SK-N-MC (cell line): ENCODE data around the gene DSC2.

Experiments used
- DNase-seq: peaks from one replicate; pipeline ENCODE4 v3.0.0-alpha.2; 2011; ENCODE audit warnings: low read depth, low spot score
- H3K27ac ChIP-seq: fragments of 200-600 bp; sonication (generic); 2 replicates; pipeline ENCODE4 v1.5.1; 2016; ENCODE audit warnings: mixed run types
- H3K36me3 ChIP-seq: fragments of 200-600 bp; sonication (generic); 2 replicates; pipeline ENCODE4 v1.6.1; 2017; ENCODE audit warnings: antibody characterized with exemption, low read length, mixed read lengths; ENCODE audit not compliant: insufficient read depth
- H3K4me3 ChIP-seq: fragments of 200-600 bp; sonication (generic); 2 replicates; pipeline ENCODE4 v1.5.1; 2016
- H3K9ac ChIP-seq: fragments of 200-600 bp; sonication (generic); 2 replicates; pipeline ENCODE4 v1.8.0; 2017; ENCODE audit warnings: mixed run types, mixed read lengths; ENCODE audit not compliant: insufficient read length
- H3K9me3 ChIP-seq: fragments of 200-600 bp; sonication (generic); 2 replicates; pipeline ENCODE4 v1.6.1; 2017; ENCODE audit warnings: low read depth, mild to moderate bottlenecking, antibody characterized with exemption, low read length, moderate library complexity, mixed read lengths
- EZH2 ChIP-seq: fragments of 200-600 bp; sonication (generic); IDR thresholded peaks from one replicate; pipeline ENCODE4 v1.6.1; 2017; ENCODE audit warnings: antibody characterized with exemption
- FOXP2 ChIP-seq: optimal IDR thresholded peaks from 2 replicates; pipeline ENCODE3; 2011; ENCODE audit warnings: mild to moderate bottlenecking, moderate library complexity; ENCODE audit not compliant: insufficient read depth; ENCODE audit errors: extremely low read length, control extremely low read depth
- POLR2AphosphoS5 ChIP-seq: IDR thresholded peaks from 2 replicates; pipeline ENCODE4 v1.6.1; 2012; ENCODE audit warnings: mild to moderate bottlenecking, low read depth, low read length, borderline replicate concordance

Gene DSC2

DNA sequence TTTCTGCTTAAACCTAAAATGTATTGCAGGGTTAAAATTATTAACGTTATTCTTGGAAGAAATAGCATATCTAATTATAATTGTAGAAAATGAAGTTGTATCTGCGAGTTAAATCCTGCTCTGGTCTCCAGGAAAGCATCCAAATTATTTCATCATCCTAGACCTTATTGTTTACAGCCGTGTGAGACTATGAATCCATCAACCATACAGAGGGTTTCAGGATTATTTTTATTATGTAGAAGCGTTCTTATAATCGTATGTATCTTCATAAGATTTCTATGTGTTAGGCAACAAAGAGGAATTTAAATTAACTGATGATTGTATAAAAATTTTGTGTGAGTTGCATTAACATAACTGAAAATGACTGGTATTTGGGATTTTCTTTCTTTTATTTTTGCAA is 45.2 kb downstream of the DSC2 start:
- no peak for TF ChIP-seq EZH2
- TF ChIP-seq POLR2AphosphoS5 = no peak
- no peak for TF ChIP-seq FOXP2
- no peak overlapping the region for H3K9ac ChIP-seq

DNA sequence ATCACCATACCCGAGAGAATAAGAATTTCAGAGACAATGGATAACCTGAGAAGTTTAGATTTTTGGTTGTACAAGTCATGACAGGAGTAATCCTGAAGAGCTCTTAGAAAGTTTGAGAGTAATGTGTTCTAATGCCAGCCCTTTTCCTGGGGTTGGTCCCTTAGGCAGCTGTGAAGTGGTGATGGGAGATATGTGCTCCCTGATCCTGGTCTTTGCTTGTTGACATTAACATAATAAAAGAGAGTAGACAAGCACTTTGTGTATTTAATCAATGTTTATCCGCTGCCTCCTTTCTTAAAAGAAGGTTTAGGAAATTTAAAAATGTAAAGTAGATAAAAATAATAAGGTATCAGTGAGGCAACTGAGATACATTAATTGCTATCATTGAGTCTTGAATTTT is 45.9 kb downstream of the DSC2 start:
- DNase-seq = no peak
- no peak for TF ChIP-seq EZH2
- no peak for TF ChIP-seq FOXP2
- no peak for TF ChIP-seq POLR2AphosphoS5
- Histone ChIP-seq H3K4me3 (no peak overlapping the region), H3K9me3 (no peaks in the 10 kb centered on the region), H3K36me3 (no peaks in the 10 kb centered on the region), H3K27ac (no peak overlapping the region), H3K9ac (no peak overlapping the region)

More for the DNA sequence above, 45.2 kb downstream of the DSC2 start:
- Histone ChIP-seq H3K9me3 (no peaks in the 10 kb centered on the region), H3K4me3 (no peak overlapping the region), H3K36me3 (no peaks in the 10 kb centered on the region), H3K27ac (no peak overlapping the region)
- DNase-seq = no peak

DNA sequence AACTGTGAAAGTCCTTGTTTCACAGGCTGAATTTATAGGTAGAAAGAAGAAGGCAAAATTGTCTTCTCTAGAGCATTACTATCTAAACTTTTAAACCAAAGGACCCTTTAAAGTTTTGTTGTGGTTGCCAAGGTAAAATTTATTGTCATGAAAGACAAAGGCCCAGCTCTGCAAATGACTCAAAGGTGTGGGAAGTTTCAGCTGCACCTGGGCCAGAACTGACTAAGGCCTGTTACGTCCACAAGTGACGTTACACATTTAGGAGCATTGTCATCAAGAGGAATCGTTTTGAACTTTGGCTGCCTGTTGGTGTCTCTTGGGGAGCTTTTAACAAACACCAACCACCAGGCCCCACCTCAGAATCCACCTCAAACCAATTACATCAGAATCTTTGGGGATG is 51.6 kb downstream of the DSC2 start:
- TF ChIP-seq EZH2 (no peak), FOXP2 (no peak)
- H3K27ac ChIP-seq = no peak overlapping the region
- H3K36me3 ChIP-seq = no peaks in the 10 kb centered on the region
- no peak overlapping the region for H3K4me3 ChIP-seq
- H3K9me3 ChIP-seq = no peaks in the 10 kb centered on the region
- DNase-seq = no peak
- no peak overlapping the region for H3K9ac ChIP-seq

DNA sequence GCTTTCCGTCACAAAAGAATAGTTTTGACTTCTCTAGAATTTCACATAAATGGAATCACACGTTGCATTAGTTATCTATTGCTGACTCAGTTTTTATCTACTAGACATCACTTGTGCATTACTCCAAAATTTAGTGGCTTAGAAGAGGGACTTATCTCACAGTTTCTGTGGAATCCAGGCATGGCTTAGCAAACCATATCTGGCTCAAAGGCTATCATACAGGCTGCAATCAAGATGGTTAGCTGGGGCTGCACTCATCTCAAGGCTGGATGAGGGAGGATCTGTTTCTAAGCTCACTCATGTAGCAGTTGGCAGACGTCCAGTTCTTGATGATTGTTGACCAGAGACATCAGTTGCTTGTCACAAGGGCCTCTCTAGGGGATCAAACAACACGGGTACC is 53.0 kb downstream of the DSC2 start:
- Histone ChIP-seq H3K36me3 (no peaks in the 10 kb centered on the region), H3K27ac (no peak overlapping the region), H3K4me3 (no peak overlapping the region), H3K9ac (no peak overlapping the region), H3K9me3 (no peaks in the 10 kb centered on the region)
- no peak for DNase-seq
- TF ChIP-seq POLR2AphosphoS5 (no peak), FOXP2 (no peak), EZH2 (no peak)

DNA sequence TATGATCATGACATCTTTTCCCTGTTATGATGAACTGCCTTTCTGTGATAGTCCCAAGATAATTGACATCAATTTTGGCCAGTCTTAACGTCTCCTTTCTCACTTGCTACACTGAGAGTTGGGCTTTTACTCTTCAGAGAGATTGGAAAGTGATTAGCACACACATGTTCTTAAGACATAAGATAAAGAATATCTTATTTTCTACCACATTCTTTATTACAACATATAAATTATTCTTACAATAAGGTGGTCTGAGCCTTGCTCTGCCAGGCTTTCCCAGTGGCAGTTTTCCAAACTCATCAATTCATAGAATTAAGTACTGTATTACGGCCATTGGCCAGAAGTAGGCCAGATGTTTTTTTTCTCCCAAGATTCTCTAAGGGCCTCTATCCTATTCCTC is 54.0 kb downstream of the DSC2 start:
- DNase-seq = no peak
- TF ChIP-seq EZH2 (no peak), FOXP2 (no peak), POLR2AphosphoS5 (no peak)

DNA sequence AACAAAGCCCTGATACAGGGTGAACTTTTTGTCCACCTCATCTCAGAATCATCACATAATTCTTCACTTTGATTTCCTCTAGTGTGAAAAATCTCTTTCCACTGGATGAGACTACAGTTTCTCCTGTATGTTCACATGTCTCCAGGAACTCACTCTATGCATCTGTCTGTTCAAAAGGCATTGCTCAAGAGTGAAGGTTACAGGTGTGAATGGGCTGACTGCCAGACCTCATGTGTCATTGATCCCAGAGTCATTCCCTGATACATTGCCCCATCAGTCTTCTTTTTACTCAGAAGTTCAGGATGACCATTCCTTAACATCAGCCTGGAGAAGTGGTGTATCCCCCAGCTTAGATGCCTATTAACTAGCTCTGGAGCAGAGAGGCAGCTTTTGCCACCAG is 55.3 kb downstream of the DSC2 start:
- no peak overlapping the region for H3K27ac ChIP-seq

More for the DNA sequence above, 54.0 kb downstream of the DSC2 start:
- Histone ChIP-seq H3K36me3 (no peaks in the 10 kb centered on the region), H3K9ac (no peak overlapping the region), H3K4me3 (no peak overlapping the region), H3K9me3 (no peaks in the 10 kb centered on the region), H3K27ac (no peak overlapping the region)

DNA sequence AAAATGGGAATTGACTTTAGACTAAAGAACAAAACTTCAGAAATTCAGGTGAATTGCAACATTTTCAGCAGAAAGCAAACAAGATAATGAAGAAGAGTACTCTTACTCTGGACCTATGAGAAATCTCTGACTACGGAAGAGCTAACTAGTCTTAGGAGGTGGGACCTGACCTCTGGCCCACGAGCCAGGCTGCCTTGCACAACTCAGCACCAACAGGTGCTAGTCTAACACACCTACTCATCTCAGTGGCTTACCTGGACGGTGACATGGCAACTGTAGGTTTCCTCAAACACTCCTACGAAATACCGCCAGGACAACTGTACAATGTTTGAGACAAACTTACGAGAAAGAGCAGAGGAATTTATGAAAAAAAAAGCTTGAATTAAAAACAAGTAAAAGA is 56.6 kb downstream of the DSC2 start:
- no peak for DNase-seq
- H3K9me3 ChIP-seq = no peaks in the 10 kb centered on the region
- no peak overlapping the region for H3K9ac ChIP-seq
- no peaks in the 10 kb centered on the region for H3K36me3 ChIP-seq
- no peak overlapping the region for H3K27ac ChIP-seq
- TF ChIP-seq EZH2 = no peak
- no peak for TF ChIP-seq FOXP2
- no peak for TF ChIP-seq POLR2AphosphoS5
- H3K4me3 ChIP-seq = no peak overlapping the region

More for the DNA sequence above, 55.3 kb downstream of the DSC2 start:
- no peaks in the 10 kb centered on the region for H3K36me3 ChIP-seq
- no peak for DNase-seq
- H3K9ac ChIP-seq = no peak overlapping the region
- no peak overlapping the region for H3K4me3 ChIP-seq
- H3K9me3 ChIP-seq = no peaks in the 10 kb centered on the region
- TF ChIP-seq EZH2 = no peak
- no peak for TF ChIP-seq POLR2AphosphoS5
- TF ChIP-seq FOXP2 = no peak

DNA sequence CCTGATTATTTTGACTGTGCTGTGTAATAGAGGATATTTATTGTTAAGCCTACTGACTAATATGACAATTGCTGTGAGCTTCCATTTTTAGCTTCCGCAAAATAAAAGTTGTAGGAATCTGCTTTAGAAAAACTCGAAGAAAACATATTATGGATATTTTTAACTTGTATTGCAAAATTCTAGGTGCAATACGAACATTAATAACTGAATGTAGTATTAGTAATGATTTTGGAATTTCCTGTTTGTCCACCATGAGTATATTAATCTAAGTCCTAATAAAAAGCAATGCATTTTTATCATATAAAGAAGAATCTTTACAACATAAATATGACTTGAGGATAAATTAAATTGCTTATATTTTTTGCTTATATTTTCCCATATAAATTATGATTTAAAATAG is 57.3 kb downstream of the DSC2 start:
- no peak overlapping the region for H3K4me3 ChIP-seq
- no peak for TF ChIP-seq EZH2
- no peak for TF ChIP-seq FOXP2
- no peak for TF ChIP-seq POLR2AphosphoS5
- no peak for DNase-seq
- H3K27ac ChIP-seq = no peak overlapping the region
- H3K9ac ChIP-seq = no peak overlapping the region
- H3K9me3 ChIP-seq = no peaks in the 10 kb centered on the region
- H3K36me3 ChIP-seq = no peaks in the 10 kb centered on the region

DNA sequence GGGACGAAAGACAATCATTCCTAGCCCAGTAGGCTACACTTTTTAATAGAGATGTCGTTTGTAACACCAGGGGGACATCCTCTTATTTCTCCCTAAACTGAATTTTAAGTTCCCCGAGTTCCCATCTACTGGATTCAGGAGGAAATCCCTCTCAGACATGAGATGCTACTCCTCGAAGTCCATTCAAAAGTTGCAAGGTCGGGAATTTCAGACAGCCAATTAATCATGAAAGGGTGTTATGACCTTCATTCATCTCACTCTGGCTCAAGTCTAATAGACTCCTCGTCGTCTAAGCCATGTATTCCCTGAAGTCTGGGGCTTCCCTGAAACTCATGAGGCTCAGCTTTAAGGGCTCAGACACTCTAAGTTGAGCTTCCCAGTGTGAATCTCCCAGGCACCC is 58.5 kb downstream of the DSC2 start:
- Histone ChIP-seq H3K27ac (no peak overlapping the region), H3K9ac (no peak overlapping the region), H3K4me3 (no peak overlapping the region), H3K36me3 (no peaks in the 10 kb centered on the region), H3K9me3 (no peaks in the 10 kb centered on the region)
- DNase-seq = no peak
- TF ChIP-seq EZH2 = no peak
- TF ChIP-seq POLR2AphosphoS5 = no peak
- TF ChIP-seq FOXP2 = no peak
